ENCODE data around the gene SULT1C3.

- TF ChIP-seq POLR2AphosphoS5 (IDR thresholded peaks at IDR 0.05; ENCODE audit: low read depth, low read length) (no peak), SIN3A (IDR thresholded peaks at IDR 0.05; ENCODE audit: borderline replicate concordance, insufficient read depth, low read length) (no peak)
These were observed 31.2 kb downstream of the SULT1C3 start for GRCh38 chr2:108270768-108271506.
